SK-N-SH treated with all-trans-retinoic acid at 6 μM for 48 hours (cell line): Measurements from ENCODE around the gene BLTP1.
"Not testable (repeated sequence)": the region's sequence is repeated elsewhere in the genome, so short reads cannot be mapped to it uniquely, and the experiment has no call there.

Experiments used
- ATAC-seq: fragments of 200-7000 bp; cut with Tn5 transposase; 3 replicates; pipeline ENCODE4 v1.9.1; 2020; ENCODE audit warnings: mild to moderate bottlenecking, moderate library complexity
- ARNTL ChIP-seq: fragments of 450-650 bp; formaldehyde crosslinking; IDR thresholded peaks from 2 replicates; pipeline ENCODE4 v1.5.0; 2020; ENCODE audit warnings: low read depth, mild to moderate bottlenecking, moderate library complexity, borderline replicate concordance
- BACH2 ChIP-seq: fragments of 250-450 bp; sonication (Bioruptor Pico); IDR thresholded peaks from 2 replicates; pipeline ENCODE4 v1.9.0; 2021; ENCODE audit warnings: mild to moderate bottlenecking, borderline replicate concordance
- CREB5 ChIP-seq: fragments of 250-450 bp; sonication (Bioruptor Pico); IDR thresholded peaks from 2 replicates; pipeline ENCODE4 v1.5.1; 2020; ENCODE audit warnings: low read depth, mild to moderate bottlenecking, moderate library complexity
- CSDC2 ChIP-seq: fragments of 250-450 bp; sonication (Bioruptor Pico); IDR thresholded peaks from 2 replicates; pipeline ENCODE4 v1.5.0; 2020; ENCODE audit warnings: mild to moderate bottlenecking, moderate library complexity
- CSRNP3 ChIP-seq: fragments of 250-450 bp; sonication (Bioruptor Pico); IDR thresholded peaks from 2 replicates; pipeline ENCODE4 v1.5.1; 2021; ENCODE audit warnings: mild to moderate bottlenecking, moderate library complexity
- ESRRG ChIP-seq: fragments of 250-450 bp; sonication (Bioruptor Pico); IDR thresholded peaks from 2 replicates; pipeline ENCODE4 v1.6.1; 2021; ENCODE audit warnings: mild to moderate bottlenecking
- GLIS3 ChIP-seq: fragments of 250-450 bp; sonication (Bioruptor Pico); IDR thresholded peaks from 2 replicates; pipeline ENCODE4 v1.5.0; 2020; ENCODE audit warnings: mild to moderate bottlenecking, moderate library complexity
- ISL1 ChIP-seq: fragments of 250-450 bp; sonication (Bioruptor Pico); IDR thresholded peaks from 2 replicates; pipeline ENCODE4 v2.1.2; 2022; ENCODE audit warnings: mild to moderate bottlenecking, moderate library complexity
- PATZ1 ChIP-seq: fragments of 250-450 bp; sonication (Bioruptor Pico); IDR thresholded peaks from 2 replicates; pipeline ENCODE4 v1.8.0; 2020; ENCODE audit warnings: mild to moderate bottlenecking, moderate library complexity, borderline replicate concordance
- POU6F1 ChIP-seq: fragments of 250-450 bp; sonication (Bioruptor Pico); IDR thresholded peaks from 2 replicates; pipeline ENCODE4 v1.8.0; 2021; ENCODE audit warnings: low read depth, mild to moderate bottlenecking, moderate library complexity, borderline replicate concordance
- PPARA ChIP-seq: fragments of 250-450 bp; sonication (Bioruptor Pico); IDR thresholded peaks from 2 replicates; pipeline ENCODE4 v1.5.0; 2020; ENCODE audit warnings: mild to moderate bottlenecking, borderline replicate concordance
- RARB ChIP-seq: fragments of 250-450 bp; sonication (Bioruptor Pico); IDR thresholded peaks from 2 replicates; pipeline ENCODE4 v1.8.0; 2021; ENCODE audit warnings: mild to moderate bottlenecking, moderate library complexity
- SNAI2 ChIP-seq: fragments of 250-450 bp; sonication (Bioruptor Pico); IDR thresholded peaks from 2 replicates; pipeline ENCODE4 v1.5.0; 2020; ENCODE audit warnings: mild to moderate bottlenecking, moderate library complexity
- TCF4 ChIP-seq: fragments of 250-450 bp; sonication (Bioruptor Pico); IDR thresholded peaks from 2 replicates; pipeline ENCODE4 v1.8.0; 2021; ENCODE audit warnings: mild to moderate bottlenecking, moderate library complexity, borderline replicate concordance
- TSHZ2 ChIP-seq: fragments of 250-450 bp; sonication (Bioruptor Pico); IDR thresholded peaks from 2 replicates; pipeline ENCODE4 v1.5.0; 2020; ENCODE audit warnings: mild to moderate bottlenecking, moderate library complexity
- ZC3H10 ChIP-seq: fragments of 250-450 bp; sonication (Bioruptor Pico); IDR thresholded peaks from 2 replicates; pipeline ENCODE4 v1.5.1; 2021; ENCODE audit warnings: mild to moderate bottlenecking, moderate library complexity
- ZFP3 ChIP-seq: fragments of 250-450 bp; sonication (Bioruptor Pico); IDR thresholded peaks from 2 replicates; pipeline ENCODE4 v1.5.0; 2020; ENCODE audit warnings: mild to moderate bottlenecking, moderate library complexity
- ZNF70 ChIP-seq: fragments of 450-650 bp; formaldehyde crosslinking; IDR thresholded peaks from 2 replicates; pipeline ENCODE4 v1.5.0; 2020; ENCODE audit warnings: mild to moderate bottlenecking, moderate library complexity
- ZNF8 ChIP-seq: fragments of 450-650 bp; formaldehyde crosslinking; IDR thresholded peaks from 2 replicates; pipeline ENCODE4 v1.5.0; 2020; ENCODE audit warnings: mild to moderate bottlenecking, moderate library complexity

The BLTP1 gene

GRCh38 chr4:122107680-122108079 is 44.5 kb upstream of the BLTP1 start:
- TF ChIP-seq ESRRG (CRISPR knock-in tag) (no peak), CREB5 (CRISPR knock-in tag) (no peak), ZFP3 (CRISPR knock-in tag) (no peak), ARNTL (CRISPR knock-in tag) (no peak), SNAI2 (no peak)
- no peak for ATAC-seq

- not testable (repeated sequence) for ATAC-seq
These were observed 41.8 kb upstream of the BLTP1 start for GRCh38 chr4:122110304-122110703.

- no peak for TF ChIP-seq TCF4
- TF ChIP-seq ZNF8 (CRISPR knock-in tag) = no peak
- no peak for TF ChIP-seq ZNF70 (CRISPR knock-in tag)
- ATAC-seq = no peak
These were observed 34.4 kb upstream of the BLTP1 start for GRCh38 chr4:122117743-122118142.

GRCh38 chr4:122118243-122118642 is 33.9 kb upstream of the BLTP1 start:
- ATAC-seq = no peak
- no peak for TF ChIP-seq PATZ1 (CRISPR knock-in tag)
- TF ChIP-seq RARB (CRISPR knock-in tag) = no peak

- ATAC-seq = no peak
- TF ChIP-seq TCF4 (no peak), ZNF8 (CRISPR knock-in tag) (no peak), ISL1 (CRISPR knock-in tag) (no peak), GLIS3 (CRISPR knock-in tag) (no peak), ZFP3 (CRISPR knock-in tag) (no peak), ZC3H10 (CRISPR knock-in tag) (no peak), RARB (CRISPR knock-in tag) (no peak), SNAI2 (no peak), BACH2 (CRISPR knock-in tag) (no peak), CSDC2 (no peak), TSHZ2 (CRISPR knock-in tag) (no peak), ESRRG (CRISPR knock-in tag) (no peak), PPARA (CRISPR knock-in tag) (no peak), CSRNP3 (CRISPR knock-in tag) (no peak), CREB5 (CRISPR knock-in tag) (no peak), ARNTL (CRISPR knock-in tag) (no peak), POU6F1 (CRISPR knock-in tag) (no peak)
- TF ChIP-seq, all 23 proteins: peak for 0
These were observed 32.4 kb upstream of the BLTP1 start for GRCh38 chr4:122119739-122120138.
